22Rv1 (cell line): ENCODE measurements around the gene CDH8.

ENCODE experiments used
- H3K27ac ChIP-seq: fragments of 450-650 bp; 2 replicates; pipeline ENCODE4 v1.5.1; 2017
- ZFX ChIP-seq: fragments of 450-650 bp; IDR thresholded peaks from 2 replicates; pipeline ENCODE4 v1.6.1; 2017; ENCODE audit warnings: antibody characterized with exemption, borderline replicate concordance
- TF ChIP-seq, protein P1 (sequence below): fragments of 450-650 bp; IDR thresholded peaks from 2 replicates; pipeline ENCODE4 v1.5.1; 2017; ENCODE audit warnings: mild to moderate bottlenecking

The CDH8 gene

GRCh38 chr16:62046801-62047200 lies 10.6 kb upstream of the CDH8 start:
- H3K27ac ChIP-seq: no peak overlapping the region
- TF ChIP-seq ZFX: no peak
- TF ChIP-seq, protein P1, sequence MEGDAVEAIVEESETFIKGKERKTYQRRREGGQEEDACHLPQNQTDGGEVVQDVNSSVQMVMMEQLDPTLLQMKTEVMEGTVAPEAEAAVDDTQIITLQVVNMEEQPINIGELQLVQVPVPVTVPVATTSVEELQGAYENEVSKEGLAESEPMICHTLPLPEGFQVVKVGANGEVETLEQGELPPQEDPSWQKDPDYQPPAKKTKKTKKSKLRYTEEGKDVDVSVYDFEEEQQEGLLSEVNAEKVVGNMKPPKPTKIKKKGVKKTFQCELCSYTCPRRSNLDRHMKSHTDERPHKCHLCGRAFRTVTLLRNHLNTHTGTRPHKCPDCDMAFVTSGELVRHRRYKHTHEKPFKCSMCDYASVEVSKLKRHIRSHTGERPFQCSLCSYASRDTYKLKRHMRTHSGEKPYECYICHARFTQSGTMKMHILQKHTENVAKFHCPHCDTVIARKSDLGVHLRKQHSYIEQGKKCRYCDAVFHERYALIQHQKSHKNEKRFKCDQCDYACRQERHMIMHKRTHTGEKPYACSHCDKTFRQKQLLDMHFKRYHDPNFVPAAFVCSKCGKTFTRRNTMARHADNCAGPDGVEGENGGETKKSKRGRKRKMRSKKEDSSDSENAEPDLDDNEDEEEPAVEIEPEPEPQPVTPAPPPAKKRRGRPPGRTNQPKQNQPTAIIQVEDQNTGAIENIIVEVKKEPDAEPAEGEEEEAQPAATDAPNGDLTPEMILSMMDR: no peak

- TF ChIP-seq, protein P1: peak; percentile 75
- TF ChIP-seq ZFX: no peak
- no peak overlapping the region for H3K27ac ChIP-seq
Observed at GRCh38 chr16:62041401-62041800, 5.2 kb upstream of the CDH8 start.

DNA sequence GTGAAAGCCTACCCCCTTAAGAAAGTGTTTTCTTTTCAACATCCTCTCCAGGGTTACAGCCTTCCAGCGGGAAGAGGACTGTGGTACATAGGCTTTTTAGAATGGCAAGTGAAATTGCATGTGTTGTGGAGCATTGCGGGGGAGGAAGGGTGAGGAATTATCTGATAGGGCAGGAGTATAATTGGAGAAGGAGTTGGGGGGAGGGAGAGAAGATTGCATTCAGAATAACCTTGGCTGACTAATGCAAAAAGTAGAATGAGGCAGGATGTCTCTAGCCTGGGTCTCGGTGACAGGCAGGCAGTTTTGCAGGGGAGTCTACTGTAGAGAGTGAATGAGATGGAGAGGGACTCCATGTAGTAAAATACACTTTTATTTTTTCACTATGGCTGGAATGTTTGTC lies 2.4 kb upstream of the CDH8 start:
- TF ChIP-seq, protein P1: no peak
- H3K27ac ChIP-seq: no peak overlapping the region

DNA sequence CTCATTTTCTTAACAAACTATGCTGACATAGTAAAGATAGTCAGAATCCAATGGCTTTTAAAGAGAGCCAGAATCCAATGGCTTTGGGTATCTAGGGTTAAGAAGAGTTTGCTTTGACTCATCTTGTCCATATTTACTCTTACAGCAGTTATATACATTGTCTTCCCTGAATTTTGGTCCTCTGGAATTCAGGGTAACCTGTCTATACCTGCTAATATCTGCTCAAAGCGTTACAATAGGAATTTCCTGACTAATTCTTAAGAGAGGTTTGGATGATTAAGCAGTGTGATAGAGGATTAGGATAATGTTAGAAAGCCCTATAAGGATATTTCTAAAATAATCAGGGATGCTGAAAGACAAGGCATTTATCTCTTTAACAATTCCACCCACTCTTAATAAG lies 2.0 kb upstream of the CDH8 start:
- no peak overlapping the region for H3K27ac ChIP-seq
- no peak for TF ChIP-seq ZFX
- TF ChIP-seq, protein P1: no peak

GRCh38 chr16:62036802-62037135 lies 531 bp upstream of the CDH8 start:
- no peak overlapping the region for H3K27ac ChIP-seq
- TF ChIP-seq, protein P1: no peak

DNA sequence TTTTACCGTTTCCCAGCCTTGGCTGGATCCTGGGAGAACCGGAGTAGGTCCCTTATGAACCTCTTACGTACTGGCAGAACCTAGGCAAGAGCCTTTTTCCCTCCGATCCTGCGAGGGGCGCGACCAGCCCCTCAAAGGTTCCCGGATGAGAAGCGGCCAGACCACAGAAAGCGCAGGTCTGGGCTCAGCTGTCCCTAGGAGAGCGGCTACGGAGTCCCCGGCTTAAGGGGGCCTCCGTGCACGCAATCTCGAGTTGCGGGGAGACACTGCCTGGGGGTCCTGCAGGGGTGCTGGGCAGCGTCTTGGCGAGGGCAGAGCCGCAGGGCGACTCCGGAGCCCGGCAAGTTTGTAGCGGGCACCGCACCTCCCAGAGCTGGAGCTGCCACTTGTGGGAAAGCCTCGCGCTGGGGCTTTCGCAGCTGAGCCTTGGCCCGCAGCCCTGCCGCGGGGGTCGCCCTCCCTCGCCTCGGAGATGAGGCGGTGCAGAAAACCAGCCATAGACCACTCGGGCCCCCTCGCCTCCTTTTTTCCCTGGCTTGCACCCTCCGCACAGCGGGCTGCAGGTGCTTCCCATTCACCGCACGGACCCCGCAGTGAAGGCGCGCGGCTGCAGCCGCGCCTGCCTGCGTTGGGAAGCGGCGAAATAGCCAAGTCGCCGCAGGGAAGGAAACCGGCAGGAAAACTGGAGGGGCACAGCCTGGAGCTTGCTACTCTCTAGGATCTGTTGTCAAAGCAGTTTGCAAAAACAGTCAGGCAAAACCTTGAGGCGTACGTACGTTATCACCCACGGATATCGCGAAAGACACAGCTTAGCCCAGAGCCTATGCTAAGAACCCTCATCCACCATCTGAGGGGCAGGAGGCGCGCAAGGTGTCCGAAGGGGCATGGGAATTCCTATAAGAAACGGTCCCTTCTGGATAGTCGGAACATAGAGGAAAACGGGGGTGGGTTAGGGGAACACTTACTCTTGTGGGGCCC lies 834 bp downstream of the CDH8 start:
- no peak for TF ChIP-seq ZFX
- TF ChIP-seq, protein P1: no peak
- no peak overlapping the region for H3K27ac ChIP-seq
